ENCODE data around the gene USHBP1.

DNA sequence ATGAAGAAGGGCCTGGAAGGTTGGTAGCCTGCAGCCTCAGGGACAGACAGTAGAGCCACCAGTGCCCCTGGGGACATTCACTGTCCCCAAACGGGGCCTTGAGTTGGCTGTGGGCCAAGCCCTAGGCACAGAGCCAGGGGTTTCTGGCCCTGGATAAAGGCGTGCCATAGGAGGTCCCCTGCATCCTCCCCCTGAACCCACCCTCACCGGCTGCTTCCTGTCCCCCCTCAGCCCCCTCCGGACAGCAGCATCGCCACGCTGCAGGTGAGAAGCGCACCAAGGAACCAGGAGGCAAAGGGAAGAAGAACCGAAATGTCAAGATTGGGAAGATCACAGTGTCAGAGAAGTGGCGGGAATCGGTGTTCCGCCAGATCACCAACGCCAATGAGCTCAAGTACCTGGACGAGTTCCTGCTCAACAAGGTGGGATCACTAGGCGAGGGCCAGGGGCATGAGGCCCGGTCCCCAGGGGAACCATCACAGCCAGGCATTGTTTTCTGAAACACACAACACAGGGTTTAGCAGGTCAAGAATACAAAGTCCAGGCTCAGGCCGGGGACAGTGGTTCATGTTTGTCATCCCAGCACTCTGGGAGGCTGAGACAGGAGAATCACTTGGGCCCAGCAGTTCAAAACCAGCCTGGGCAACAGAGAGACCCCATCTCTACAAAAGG, 64.0 kb downstream of the USHBP1 start:
- no peak for TF ChIP-seq FOSL1 (IDR thresholded peaks at IDR 0.05; ENCODE audit: low read depth)
- TF ChIP-seq, protein P1, sequence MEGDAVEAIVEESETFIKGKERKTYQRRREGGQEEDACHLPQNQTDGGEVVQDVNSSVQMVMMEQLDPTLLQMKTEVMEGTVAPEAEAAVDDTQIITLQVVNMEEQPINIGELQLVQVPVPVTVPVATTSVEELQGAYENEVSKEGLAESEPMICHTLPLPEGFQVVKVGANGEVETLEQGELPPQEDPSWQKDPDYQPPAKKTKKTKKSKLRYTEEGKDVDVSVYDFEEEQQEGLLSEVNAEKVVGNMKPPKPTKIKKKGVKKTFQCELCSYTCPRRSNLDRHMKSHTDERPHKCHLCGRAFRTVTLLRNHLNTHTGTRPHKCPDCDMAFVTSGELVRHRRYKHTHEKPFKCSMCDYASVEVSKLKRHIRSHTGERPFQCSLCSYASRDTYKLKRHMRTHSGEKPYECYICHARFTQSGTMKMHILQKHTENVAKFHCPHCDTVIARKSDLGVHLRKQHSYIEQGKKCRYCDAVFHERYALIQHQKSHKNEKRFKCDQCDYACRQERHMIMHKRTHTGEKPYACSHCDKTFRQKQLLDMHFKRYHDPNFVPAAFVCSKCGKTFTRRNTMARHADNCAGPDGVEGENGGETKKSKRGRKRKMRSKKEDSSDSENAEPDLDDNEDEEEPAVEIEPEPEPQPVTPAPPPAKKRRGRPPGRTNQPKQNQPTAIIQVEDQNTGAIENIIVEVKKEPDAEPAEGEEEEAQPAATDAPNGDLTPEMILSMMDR (IDR thresholded peaks at IDR 0.05 in 2 of 3, conservative IDR thresholded peaks at IDR 0.05 in 1 of 3; ENCODE audit: borderline replicate concordance in 1 of 3, insufficient read depth in 1 of 3, low read depth in 2 of 3, low read length in 2 of 3) = no peak
- TF ChIP-seq, protein P2, sequence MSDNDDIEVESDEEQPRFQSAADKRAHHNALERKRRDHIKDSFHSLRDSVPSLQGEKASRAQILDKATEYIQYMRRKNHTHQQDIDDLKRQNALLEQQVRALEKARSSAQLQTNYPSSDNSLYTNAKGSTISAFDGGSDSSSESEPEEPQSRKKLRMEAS (IDR thresholded peaks at IDR 0.05) = no peak
- no peak for TF ChIP-seq EGR1 (IDR thresholded peaks at IDR 0.05; ENCODE audit: low read depth)

Measured in HCT116 (cell line).